NT2/D1 (cell line): ENCODE data around the gene PDSS1.

ENCODE experiments used
- SUZ12 ChIP-seq: IDR thresholded peaks from 2 replicates; pipeline ENCODE4 v1.6.1; 2011; ENCODE audit not compliant: insufficient read length, insufficient read depth; ENCODE audit errors: extremely low read depth
- YY1 ChIP-seq: IDR thresholded peaks from 2 replicates; pipeline ENCODE4 v1.6.1; 2011; ENCODE audit not compliant: insufficient read length, insufficient read depth
- ZNF274 ChIP-seq: IDR thresholded peaks from 2 replicates; pipeline ENCODE4 v1.6.1; 2011; ENCODE audit warnings: mild to moderate bottlenecking, low read depth, low read length

DNA sequence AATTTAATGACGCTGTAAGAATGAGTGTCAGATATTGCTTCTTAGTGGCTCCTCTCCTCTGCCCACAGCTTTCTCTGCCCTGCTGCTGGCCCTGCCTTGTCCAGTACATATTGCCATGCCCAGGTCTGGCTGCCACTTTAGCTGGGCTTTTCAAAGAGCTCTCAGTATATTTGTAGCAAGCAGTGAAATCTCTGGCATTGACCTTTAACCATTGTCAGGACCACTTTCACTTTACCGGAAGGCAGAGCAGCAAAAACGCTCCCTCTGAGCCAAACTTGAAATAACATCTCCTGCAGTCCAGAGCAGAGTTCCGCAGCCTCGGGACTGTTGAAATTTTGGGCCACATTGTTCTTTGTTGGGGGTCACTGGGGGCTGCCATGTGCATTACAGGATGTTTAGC lies 13.8 kb downstream of the PDSS1 start:
- TF ChIP-seq ZNF274 (no peak), YY1 (no peak), SUZ12 (no peak)
